ENCODE data around the gene MRPL19. TPM values are rescaled to one million over a fixed set of nuclear protein-coding genes. Genes with fewer than 3 reads are reported as not detected.

Gene MRPL19
- total RNA-seq, 1 experiment from 2014 or later: 73.0 TPM

- Histone ChIP-seq H2BK5ac (ENCODE audit: insufficient read length, low read length) (no peak overlapping the region), H3K27ac (ENCODE audit: insufficient read length, low read depth, low read length) (no peak overlapping the region), H2BK20ac (ENCODE audit: low read depth, low read length, poor library complexity, severe bottlenecking) (no peak overlapping the region), H4K20me1 (ENCODE audit: control insufficient read depth, insufficient read depth, insufficient read length) (no peaks in the 10 kb centered on the region), H2AFZ (ENCODE audit: low read length) (no peak overlapping the region), H3K9me3 (ENCODE audit: control insufficient read depth, low read depth, low read length) (no peaks in the 10 kb centered on the region), H2BK120ac (ENCODE audit: low read depth, low read length, poor library complexity, severe bottlenecking) (no peak overlapping the region), H3K18ac (ENCODE audit: insufficient read length, low read depth, low read length) (no peak overlapping the region), H3K4me2 (ENCODE audit: insufficient read depth, insufficient read length, low read length) (no peak overlapping the region), H3K9ac (ENCODE audit: extremely low read depth, insufficient read length, low read length) (no peak overlapping the region), H3K79me2 (ENCODE audit: insufficient read depth, low read length) (no peaks in the 10 kb centered on the region), H4K8ac (replicated peaks; ENCODE audit: insufficient read length, low read depth, low read length) (no peak overlapping the region), H3T11ph (ENCODE audit: low read length) (no peak overlapping the region), H3K79me1 (ENCODE audit: insufficient read depth, low read depth, low read length, poor library complexity, severe bottlenecking) (no peaks in the 10 kb centered on the region), H3K4ac (ENCODE audit: low read depth, low read length) (no peak overlapping the region), H4K91ac (ENCODE audit: insufficient read length, low read depth, low read length) (no peak overlapping the region), H2BK15ac (ENCODE audit: low read depth, low read length) (no peak overlapping the region), H3K23me2 (ENCODE audit: insufficient read length, low read depth, low read length, poor library complexity, severe bottlenecking) (no peaks in the 10 kb centered on the region), H2BK12ac (ENCODE audit: insufficient read length, low read depth, low read length) (no peak overlapping the region), H3K23ac (ENCODE audit: insufficient read length, low read depth, low read length) (no peak overlapping the region), H3K14ac (ENCODE audit: insufficient read depth, low read length) (no peak overlapping the region), H3K4me1 (ENCODE audit: insufficient read depth, low read length) (no peaks in the 10 kb centered on the region), H2AK5ac (ENCODE audit: insufficient read length, low read length) (no peak overlapping the region), H4K5ac (ENCODE audit: insufficient read length, low read depth, low read length) (no peak overlapping the region), H3K27me3 (ENCODE audit: insufficient read depth, low read length) (no peaks in the 10 kb centered on the region), H3K56ac (ENCODE audit: insufficient read length, low read depth, low read length) (no peak overlapping the region)
- no peak overlapping the region for H3K27ac Mint-ChIP-seq
- no peaks in the 10 kb centered on the region for H3K4me1 Mint-ChIP-seq
- H3K9me3 Mint-ChIP-seq: no peaks in the 10 kb centered on the region
- H3K4me3 Mint-ChIP-seq: no peak overlapping the region
- DNase-seq: no peak
- H3K27me3 Mint-ChIP-seq (ENCODE audit: low read depth): peaks cover 5% of the 10 kb centered on the region
- TF ChIP-seq, protein P1, sequence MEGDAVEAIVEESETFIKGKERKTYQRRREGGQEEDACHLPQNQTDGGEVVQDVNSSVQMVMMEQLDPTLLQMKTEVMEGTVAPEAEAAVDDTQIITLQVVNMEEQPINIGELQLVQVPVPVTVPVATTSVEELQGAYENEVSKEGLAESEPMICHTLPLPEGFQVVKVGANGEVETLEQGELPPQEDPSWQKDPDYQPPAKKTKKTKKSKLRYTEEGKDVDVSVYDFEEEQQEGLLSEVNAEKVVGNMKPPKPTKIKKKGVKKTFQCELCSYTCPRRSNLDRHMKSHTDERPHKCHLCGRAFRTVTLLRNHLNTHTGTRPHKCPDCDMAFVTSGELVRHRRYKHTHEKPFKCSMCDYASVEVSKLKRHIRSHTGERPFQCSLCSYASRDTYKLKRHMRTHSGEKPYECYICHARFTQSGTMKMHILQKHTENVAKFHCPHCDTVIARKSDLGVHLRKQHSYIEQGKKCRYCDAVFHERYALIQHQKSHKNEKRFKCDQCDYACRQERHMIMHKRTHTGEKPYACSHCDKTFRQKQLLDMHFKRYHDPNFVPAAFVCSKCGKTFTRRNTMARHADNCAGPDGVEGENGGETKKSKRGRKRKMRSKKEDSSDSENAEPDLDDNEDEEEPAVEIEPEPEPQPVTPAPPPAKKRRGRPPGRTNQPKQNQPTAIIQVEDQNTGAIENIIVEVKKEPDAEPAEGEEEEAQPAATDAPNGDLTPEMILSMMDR (conservative IDR thresholded peaks at IDR 0.05): no peak
- no peaks in the 10 kb centered on the region for H3K36me3 Mint-ChIP-seq (ENCODE audit: insufficient read depth in 1 of 3, low read depth in 3 of 3)
- no CpG with 5 or more reads among the region's 3 CpGs for WGBS (ENCODE audit: extremely low coverage, insufficient read length, low lambda C conversion rate)
Observed at GRCh38 chr2:75622929-75623328, 23.7 kb upstream of the MRPL19 start.
